ENCODE measurements around the gene MID1. TPM values are rescaled to one million over a fixed set of nuclear protein-coding genes. Genes with fewer than 3 reads are reported as not detected.

Gene MID1
- total RNA-seq, 1 donor = 20.4 TPM

DNA sequence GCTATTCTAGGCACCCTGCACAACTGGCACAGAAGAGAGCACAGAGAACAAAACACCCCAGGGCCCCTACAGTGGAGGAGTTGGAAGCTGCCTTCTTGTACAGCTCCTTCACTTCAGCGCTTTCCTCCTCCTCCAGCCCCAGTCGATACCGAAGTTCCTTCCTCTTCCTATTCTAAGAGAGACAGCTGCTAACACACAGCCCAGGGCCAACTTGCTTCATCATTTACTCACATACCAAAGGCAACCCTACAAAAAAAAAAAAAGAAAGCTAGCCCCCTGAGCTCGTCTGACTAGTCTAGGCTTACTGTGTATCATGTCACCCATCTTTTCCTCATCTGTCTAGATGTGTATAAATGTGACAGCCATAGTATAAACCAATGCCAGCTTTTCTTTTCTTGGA lies 64.5 kb downstream of the MID1 start:
- no peak overlapping the region for H3K4me3 ChIP-seq (ENCODE audit: low read depth, low read length)
- DNase-seq (ENCODE audit: low read depth) = no peak
- TF ChIP-seq, protein P1, sequence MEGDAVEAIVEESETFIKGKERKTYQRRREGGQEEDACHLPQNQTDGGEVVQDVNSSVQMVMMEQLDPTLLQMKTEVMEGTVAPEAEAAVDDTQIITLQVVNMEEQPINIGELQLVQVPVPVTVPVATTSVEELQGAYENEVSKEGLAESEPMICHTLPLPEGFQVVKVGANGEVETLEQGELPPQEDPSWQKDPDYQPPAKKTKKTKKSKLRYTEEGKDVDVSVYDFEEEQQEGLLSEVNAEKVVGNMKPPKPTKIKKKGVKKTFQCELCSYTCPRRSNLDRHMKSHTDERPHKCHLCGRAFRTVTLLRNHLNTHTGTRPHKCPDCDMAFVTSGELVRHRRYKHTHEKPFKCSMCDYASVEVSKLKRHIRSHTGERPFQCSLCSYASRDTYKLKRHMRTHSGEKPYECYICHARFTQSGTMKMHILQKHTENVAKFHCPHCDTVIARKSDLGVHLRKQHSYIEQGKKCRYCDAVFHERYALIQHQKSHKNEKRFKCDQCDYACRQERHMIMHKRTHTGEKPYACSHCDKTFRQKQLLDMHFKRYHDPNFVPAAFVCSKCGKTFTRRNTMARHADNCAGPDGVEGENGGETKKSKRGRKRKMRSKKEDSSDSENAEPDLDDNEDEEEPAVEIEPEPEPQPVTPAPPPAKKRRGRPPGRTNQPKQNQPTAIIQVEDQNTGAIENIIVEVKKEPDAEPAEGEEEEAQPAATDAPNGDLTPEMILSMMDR (IDR thresholded peaks at IDR 0.05; ENCODE audit: insufficient read depth, low read length) = no peak

GRCh38 chrX:10554612-10555270 lies 65.6 kb downstream of the MID1 start:
- TF ChIP-seq, protein P1 (IDR thresholded peaks at IDR 0.05; ENCODE audit: insufficient read depth, low read length) = no peak

DNA sequence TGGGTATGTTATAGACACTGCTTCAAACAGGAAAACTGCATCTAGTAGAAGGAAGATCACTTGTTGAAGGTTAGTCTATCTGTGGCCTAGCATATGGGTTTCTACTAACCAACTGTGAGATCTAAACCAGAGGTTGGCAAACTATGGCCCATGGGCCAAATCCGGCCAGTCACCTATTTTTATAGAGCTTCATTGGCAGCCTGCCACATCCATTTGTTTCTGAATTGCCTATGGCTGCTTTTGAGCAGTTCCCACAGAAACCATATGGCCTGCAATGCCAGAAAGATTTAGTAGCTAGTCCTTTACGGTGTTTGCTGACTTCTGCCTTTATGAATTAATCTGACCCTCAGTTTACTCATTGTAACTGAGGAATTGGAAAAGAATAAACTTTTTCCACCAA lies 71.1 kb downstream of the MID1 start:
- no peak for DNase-seq (ENCODE audit: low read depth)
- TF ChIP-seq, protein P1 (IDR thresholded peaks at IDR 0.05; ENCODE audit: insufficient read depth, low read length) = no peak
- H3K4me3 ChIP-seq (ENCODE audit: low read depth, low read length) = no peak overlapping the region

More at GRCh38 chrX:10554612-10555270, 65.6 kb downstream of the MID1 start:
- no peak overlapping the region for H3K4me3 ChIP-seq (ENCODE audit: low read depth, low read length)
- no peak for DNase-seq (ENCODE audit: low read depth)

- TF ChIP-seq, protein P1 (IDR thresholded peaks at IDR 0.05; ENCODE audit: insufficient read depth, low read length) = no peak
- no peak overlapping the region for H3K4me3 ChIP-seq (ENCODE audit: low read depth, low read length)
- no peak for DNase-seq (ENCODE audit: low read depth)
Observed at GRCh38 chrX:10548688-10549087, 71.7 kb downstream of the MID1 start.

- H3K4me3 ChIP-seq (ENCODE audit: low read depth, low read length) = no peak overlapping the region
- no peak for DNase-seq (ENCODE audit: low read depth)
- TF ChIP-seq, protein P1 (IDR thresholded peaks at IDR 0.05; ENCODE audit: insufficient read depth, low read length) = no peak
Observed at GRCh38 chrX:10545882-10546281, 74.5 kb downstream of the MID1 start.

DNA sequence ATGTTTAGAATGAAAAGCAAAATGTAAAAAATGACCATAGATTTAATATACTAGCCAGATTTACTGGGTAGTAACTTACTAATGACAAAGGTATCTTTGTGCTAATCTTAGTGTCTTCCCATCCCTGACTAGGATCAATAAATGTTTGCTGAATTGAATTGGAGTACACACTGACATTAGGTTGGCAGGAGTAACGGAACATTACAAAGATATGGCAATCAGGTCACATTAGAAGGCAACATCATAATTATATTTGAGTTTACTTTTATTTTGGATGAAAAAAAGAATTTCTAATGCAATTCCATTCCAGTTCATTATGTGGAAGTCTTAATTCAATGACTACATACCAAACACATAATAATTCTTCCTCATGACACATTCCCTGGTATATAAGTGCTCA lies 77.8 kb downstream of the MID1 start:
- TF ChIP-seq, protein P1 (IDR thresholded peaks at IDR 0.05; ENCODE audit: insufficient read depth, low read length) = no peak
- DNase-seq (ENCODE audit: low read depth) = no peak
- no peak overlapping the region for H3K4me3 ChIP-seq (ENCODE audit: low read depth, low read length)

GRCh38 chrX:10538831-10539230 lies 81.6 kb downstream of the MID1 start:
- no peak overlapping the region for H3K4me3 ChIP-seq (ENCODE audit: low read depth, low read length)
- TF ChIP-seq, protein P1 (IDR thresholded peaks at IDR 0.05; ENCODE audit: insufficient read depth, low read length) = no peak
- no peak for DNase-seq (ENCODE audit: low read depth)
